ENCODE measurements around the gene PPP1R3D. TPM values are rescaled to one million over a fixed set of nuclear protein-coding genes. Genes with fewer than 3 reads are reported as not detected.

Gene PPP1R3D
- total RNA-seq, 2 donors from 2014 or later = 4.8 to 4.9 TPM

DNA sequence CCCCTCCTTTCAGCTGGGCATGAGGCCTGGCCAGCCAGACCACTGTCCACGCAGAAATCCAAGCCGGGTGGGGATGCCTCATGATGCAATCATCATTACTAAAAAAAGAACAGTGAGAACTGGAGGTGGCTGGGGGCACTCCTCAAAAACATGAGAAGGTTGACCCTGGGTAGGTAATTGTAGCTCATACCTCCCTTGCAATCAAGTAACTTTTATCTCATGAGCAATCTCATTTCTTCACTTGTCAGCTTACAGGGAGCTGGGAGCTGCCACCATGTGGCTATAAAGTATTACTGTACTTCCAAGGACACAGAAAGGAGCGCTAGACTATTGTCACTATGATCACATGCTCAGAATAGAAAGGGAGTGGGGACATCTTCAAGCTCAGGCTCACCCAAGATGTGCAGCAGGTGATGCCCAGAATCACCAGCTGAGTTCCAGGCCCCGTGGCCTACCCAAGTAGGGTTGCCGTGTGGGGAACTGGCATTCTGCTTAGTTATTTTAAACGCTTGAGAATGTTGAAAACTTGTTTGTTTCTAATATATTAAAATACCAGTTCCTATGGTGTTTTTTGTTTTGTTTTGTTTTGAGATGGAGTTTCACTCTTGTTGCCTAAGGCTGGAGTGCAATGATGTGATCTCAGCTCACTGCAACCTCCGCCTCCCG, 15.2 kb upstream of the PPP1R3D start:
- peak in 1 of 2 donors; percentile 41 for ATAC-seq
- no peaks in the 10 kb centered on the region for H3K9me3 Mint-ChIP-seq

DNA sequence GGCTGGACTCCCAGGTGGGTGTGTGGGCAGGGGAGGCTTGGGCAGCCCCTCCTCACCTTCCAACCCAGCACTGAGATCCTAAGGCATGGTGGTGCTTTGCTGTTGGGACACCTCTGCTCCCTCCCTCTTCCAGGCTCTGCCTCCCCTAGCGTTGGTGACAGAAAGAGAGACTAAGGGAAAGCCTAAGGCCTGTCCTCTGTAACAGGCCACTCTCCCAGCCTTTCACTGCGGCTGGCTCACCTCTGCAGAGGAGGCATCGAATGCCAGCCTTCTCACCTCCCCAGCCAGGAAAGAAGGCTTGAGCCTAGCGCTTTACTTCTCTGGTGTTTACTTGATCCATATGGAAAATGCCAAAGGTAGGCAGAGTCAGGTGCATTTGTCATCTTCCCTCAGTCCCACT, 14.6 kb upstream of the PPP1R3D start:
- no peaks in the 10 kb centered on the region for H3K36me3 Mint-ChIP-seq
- H3K27ac Mint-ChIP-seq = peak overlapping the region in 1 of 2 donors; percentile 30
- no peak for DNase-seq (ENCODE audit: low spot score in 2 of 2)
- no peaks in the 10 kb centered on the region for H3K9me3 Mint-ChIP-seq
- no peak for ATAC-seq

More for the DNA sequence above, 15.2 kb upstream of the PPP1R3D start:
- Mint-ChIP-seq H3K36me3 (no peaks in the 10 kb centered on the region), H3K27ac (peak overlapping the region in 1 of 2 donors; percentile 30)
- DNase-seq (ENCODE audit: low spot score in 2 of 2) = no peak

DNA sequence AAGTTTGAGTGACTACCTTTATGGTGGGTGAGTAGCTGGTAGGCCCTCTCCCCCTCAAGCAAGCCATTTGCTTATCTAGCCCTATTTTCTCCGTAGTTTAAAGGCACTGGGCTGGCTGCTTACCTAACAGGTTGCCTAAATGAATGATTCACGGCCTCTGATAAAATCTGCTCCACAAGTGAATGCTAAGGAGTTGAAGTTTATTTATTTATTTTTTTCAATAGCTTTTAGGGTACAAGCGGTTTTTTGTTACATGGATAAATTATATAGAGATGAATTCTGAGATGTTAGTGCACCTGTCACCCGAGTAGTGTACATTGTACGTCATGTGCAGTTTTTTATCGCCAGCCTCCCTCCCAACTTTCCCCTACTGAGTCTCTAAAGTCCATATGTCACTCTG, 9.8 kb upstream of the PPP1R3D start:
- H3K36me3 Mint-ChIP-seq = no peaks in the 10 kb centered on the region
- no peaks in the 10 kb centered on the region for H3K9me3 Mint-ChIP-seq
- no peak for ATAC-seq
- peak overlapping the region in 1 of 2 donors; percentile 79 for H3K27ac Mint-ChIP-seq
- no peak for DNase-seq (ENCODE audit: low spot score in 2 of 2)

DNA sequence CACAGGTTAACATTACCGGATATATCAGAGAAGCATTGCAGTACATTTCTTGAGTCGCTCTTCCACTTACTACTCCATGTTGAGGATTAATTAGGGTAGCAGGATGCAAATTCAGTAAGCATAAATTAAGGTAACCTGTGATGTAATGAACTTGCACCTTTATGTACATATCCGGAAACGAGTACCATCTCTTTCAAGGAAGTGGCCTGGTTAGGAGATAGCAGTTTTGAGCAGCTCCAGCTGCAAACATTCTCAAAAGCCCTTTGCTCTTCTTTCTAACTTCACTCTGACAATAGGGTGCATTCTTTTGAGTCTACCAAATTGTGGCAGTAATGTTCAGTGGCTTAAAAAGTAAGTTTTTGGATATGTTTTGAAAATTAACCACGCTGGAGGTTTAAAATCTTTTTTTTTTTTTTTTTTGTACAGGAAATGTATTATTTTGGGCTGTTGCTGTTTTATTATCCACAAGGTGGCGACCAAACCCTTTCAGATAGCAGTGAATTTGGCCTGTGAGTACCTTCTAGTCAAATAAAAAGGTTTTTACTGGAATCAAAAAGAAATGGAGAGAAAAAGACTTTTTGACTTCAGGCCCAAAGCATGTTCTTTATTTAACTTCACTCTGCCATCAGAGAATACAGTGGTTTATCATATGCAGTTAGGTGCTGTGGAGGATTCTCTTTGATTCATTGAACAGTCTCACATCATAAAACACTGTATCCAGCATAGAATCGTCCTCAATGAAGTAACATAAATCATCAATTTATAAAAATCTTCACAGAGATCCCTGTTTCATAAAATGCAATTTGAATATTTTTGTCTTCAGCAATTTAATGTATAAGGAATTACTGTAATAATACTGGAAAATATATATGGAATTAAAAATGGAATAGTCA, 9.0 kb upstream of the PPP1R3D start:
- peaks cover 8% of the 10 kb centered on the region in 2 donors for H3K36me3 Mint-ChIP-seq
- ATAC-seq = peak; percentile 60 to 64
- peak in 1 of 2 donors; percentile 24 for DNase-seq (ENCODE audit: low spot score in 2 of 2)
- peak overlapping the region; percentile 80 to 91 for H3K27ac Mint-ChIP-seq
- H3K9me3 Mint-ChIP-seq = no peaks in the 10 kb centered on the region

DNA sequence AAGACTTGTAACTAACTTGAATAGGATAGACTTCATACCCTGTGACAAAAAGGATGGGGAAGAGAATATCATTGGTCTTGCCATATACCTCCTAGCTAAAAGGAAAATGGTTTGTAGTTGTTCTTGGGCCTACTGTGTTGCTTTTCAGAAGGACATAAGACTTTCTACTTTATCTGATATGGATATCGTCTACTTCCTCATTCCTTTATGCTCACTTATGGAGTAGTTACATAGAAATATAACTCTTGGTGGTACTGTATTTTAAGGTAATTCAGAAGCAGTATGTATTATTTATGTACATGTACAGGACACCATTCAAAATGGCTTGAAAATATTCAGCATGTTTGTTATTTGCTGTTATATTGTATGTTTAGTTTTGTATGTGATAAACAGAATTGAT, 8.1 kb upstream of the PPP1R3D start:
- DNase-seq (ENCODE audit: low spot score in 2 of 2) (no peak), ATAC-seq (no peak)
- Mint-ChIP-seq H3K27ac (peak overlapping the region in 1 of 2 donors; percentile 91), H3K9me3 (no peaks in the 10 kb centered on the region), H3K36me3 (peaks cover 8 to 10% of the 10 kb centered on the region in 2 donors)

DNA sequence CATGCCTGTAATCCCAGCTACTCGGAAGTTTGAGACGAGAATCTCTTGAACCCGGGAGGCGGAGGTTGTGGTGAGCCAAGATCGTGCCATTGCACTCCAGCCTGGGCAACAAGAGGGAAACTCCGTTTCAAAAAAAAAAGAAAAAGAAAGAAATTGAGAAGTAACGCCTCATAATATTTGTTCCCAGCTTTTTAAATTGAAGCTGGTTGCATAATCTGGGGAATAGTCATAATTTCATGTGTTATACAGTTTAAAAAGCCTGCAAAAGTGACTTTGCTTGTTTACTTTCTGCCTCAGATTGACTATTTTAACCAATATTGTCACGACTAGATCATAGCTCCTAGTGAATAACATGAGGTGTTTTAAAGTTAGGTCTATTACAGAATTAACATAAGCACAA, 7.3 kb upstream of the PPP1R3D start:
- Mint-ChIP-seq H3K36me3 (peaks cover 8 to 10% of the 10 kb centered on the region in 2 donors), H3K9me3 (no peaks in the 10 kb centered on the region), H3K27ac (no peak overlapping the region)
- DNase-seq (ENCODE audit: low spot score in 2 of 2) = no peak
- ATAC-seq = no peak

DNA sequence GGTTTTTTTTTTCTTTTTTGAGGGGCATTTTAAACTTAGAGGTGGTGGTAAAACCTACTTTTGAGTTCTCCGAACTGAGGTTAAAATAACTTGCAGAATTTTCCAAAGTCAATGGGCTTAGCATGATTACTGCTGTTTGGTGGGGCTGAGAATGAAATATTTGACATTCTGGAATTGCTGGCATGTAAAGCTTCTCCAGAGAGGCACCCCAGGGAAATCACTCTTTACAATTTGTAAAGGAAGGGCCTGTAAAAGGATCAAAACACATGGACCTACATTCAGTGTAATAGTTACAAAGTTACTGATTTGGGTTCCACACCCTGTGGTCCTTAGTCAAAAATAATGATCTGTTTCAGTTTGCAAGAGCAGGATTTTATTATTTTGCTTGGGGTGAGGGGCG, 5.6 kb upstream of the PPP1R3D start:
- no peak for DNase-seq (ENCODE audit: low spot score in 2 of 2)
- Mint-ChIP-seq H3K27ac (no peak overlapping the region), H3K36me3 (peaks cover 10 to 14% of the 10 kb centered on the region in 2 donors), H3K9me3 (no peaks in the 10 kb centered on the region)
- ATAC-seq = no peak

DNA sequence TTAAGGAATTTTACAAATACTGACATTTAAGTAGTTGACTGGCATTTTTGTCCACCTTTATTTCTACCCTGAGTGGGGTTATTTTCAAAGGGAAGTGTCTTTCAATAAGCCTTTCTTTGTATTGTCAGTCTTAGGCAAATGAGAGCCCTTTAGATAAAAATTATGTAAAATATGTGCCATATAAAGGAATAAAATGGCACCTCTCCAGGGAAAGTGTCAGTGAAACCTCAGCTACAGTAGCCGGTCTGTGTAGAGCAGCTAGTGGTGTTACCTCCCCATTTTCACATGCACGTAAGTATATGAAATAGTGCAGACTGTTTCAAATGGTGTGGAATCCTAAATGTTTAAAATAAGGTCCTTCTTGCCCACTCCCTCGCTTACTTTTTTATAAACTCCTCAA, 5.1 kb upstream of the PPP1R3D start:
- H3K9me3 Mint-ChIP-seq = no peaks in the 10 kb centered on the region

DNA sequence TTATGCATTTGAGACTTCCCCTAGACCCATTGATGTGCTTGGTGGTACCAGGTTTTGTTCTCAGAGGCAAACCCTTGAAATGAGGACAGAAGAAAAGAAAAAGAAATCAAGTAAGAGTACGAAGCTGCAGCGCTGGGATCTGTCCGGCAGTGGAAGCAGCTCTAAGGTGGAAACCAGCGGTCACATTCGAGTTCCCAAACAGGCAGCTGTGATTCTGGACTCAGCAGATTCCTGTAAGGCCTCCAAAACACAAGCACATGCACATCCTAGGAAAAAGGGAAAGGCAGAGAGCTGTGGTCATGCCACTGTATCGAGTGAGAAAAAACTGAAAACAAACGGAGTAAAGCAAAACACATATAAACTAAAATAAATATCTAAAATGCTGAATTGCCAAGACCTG, 4.6 kb upstream of the PPP1R3D start:
- H3K27ac Mint-ChIP-seq = peak overlapping the region; percentile 33 to 50
- no peak for ATAC-seq
- H3K36me3 Mint-ChIP-seq = peaks cover 10 to 18% of the 10 kb centered on the region in 2 donors
- no peak for DNase-seq (ENCODE audit: low spot score in 2 of 2)
- H3K9me3 Mint-ChIP-seq = no peaks in the 10 kb centered on the region

More for the DNA sequence above, 5.1 kb upstream of the PPP1R3D start:
- DNase-seq (ENCODE audit: low spot score in 2 of 2) (no peak), ATAC-seq (no peak)
- Mint-ChIP-seq H3K36me3 (peaks cover 10 to 18% of the 10 kb centered on the region in 2 donors), H3K27ac (no peak overlapping the region)

DNA sequence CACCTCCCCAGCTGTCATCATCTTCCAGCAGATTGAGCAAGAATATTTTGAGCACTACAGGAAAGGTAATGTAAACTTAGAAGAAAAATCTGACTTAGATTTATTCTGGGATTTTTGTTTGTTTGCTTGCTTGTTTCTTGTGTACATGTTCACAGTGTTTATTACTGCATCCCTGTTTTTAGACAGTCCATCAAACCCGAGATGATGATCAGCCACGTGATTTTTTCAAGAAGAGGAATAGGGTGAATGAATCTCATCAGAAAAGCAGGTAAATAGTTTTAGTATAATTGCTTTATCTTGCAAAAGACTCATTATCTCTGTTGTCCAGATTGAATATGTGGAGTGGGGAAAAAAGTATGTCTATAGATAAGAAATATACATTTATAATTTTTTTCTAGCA, 2.1 kb upstream of the PPP1R3D start:
- H3K27ac Mint-ChIP-seq = no peak overlapping the region
- no peak for DNase-seq (ENCODE audit: low spot score in 2 of 2)
- H3K36me3 Mint-ChIP-seq = peaks cover 22 to 29% of the 10 kb centered on the region in 2 donors
- no peaks in the 10 kb centered on the region for H3K9me3 Mint-ChIP-seq
- no peak for ATAC-seq

DNA sequence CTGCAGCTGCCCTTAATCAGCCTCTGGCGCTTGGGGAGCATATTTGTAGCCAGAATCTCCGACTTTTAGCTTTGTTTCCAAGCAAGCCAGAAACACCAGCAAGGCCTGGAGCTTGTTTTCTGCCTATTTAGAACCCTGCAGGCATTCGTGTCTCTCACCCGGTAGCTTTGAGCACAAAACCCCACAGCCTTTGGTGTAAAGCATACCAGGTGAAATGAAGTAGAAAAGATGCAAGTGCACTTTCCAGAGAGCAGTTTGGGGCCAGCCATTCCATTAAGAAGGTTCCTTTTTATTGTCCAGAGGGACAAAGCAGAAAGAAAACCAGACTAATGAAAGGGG, 820 bp upstream of the PPP1R3D start:
- H3K9me3 Mint-ChIP-seq = no peaks in the 10 kb centered on the region
- no peak for ATAC-seq
- H3K27ac Mint-ChIP-seq = peak overlapping the region; percentile 94 to 98
- DNase-seq (ENCODE audit: low spot score in 2 of 2) = no peak
- H3K36me3 Mint-ChIP-seq = peaks cover 22 to 29% of the 10 kb centered on the region in 2 donors

DNA sequence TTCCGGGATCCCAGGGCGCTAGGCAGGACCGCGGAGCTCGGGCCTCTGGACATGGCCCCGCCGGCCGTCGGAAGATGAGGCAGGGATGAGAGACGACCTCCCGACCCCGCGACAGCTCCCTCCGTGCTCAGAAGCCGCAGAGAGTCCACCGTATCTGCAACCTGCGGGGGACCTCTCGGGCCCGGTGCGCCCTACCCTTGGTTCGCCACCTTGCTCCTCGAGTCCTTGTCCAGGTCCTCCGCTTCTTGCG, 301 bp downstream of the PPP1R3D start:
- Mint-ChIP-seq H3K36me3 (peaks cover 21 to 28% of the 10 kb centered on the region in 2 donors), H3K9me3 (no peaks in the 10 kb centered on the region), H3K27ac (peak overlapping the region; percentile 84 to 98)
- ATAC-seq (peak; percentile 28 to 30), DNase-seq (ENCODE audit: low spot score in 2 of 2) (no peak)

DNA sequence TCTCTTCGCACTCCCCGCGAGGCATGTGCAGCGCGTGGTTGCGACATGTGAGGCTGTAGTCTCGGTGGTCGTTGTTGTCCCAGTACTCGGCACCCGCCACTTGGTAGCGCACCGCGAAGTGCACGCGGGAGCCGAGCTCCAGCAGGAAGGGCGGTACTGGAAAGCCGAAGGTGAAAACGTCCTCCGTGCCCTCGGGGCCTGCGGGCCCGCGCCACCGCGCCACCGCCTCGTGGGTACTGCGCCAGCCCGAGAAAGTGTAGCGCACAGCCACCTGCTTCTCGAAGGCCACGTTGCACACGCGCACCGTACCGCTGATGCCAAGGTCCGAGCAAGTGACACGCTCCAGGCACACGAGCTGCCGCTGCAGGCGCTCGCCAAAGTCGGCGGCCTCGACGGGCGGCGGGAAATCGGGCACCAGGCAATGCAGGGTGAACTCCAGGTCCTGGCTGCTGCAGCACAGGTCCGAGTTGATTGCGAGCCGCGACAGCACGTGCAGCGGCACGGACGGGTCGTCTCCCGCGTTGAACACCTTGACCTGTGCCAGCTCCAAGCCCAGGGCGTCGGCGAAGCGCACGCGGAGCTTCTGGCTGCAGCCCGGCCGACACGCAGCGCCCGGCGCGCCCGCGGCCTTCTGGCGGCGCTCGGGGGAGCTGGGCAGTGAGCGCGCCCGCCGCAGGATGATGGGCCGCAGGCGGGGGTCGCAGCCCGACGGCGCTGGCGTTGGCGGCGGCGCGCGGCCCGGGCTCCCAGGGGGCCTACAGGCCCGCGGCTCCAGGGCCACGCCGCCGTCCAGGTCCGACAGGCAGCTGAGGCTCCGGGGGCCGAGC, 840 bp downstream of the PPP1R3D start:
- Mint-ChIP-seq H3K27ac (peak overlapping the region; percentile 17 to 98), H3K9me3 (no peaks in the 10 kb centered on the region), H3K36me3 (peaks cover 15 to 23% of the 10 kb centered on the region in 2 donors)
- no peak for ATAC-seq
- DNase-seq (ENCODE audit: low spot score in 2 of 2) = peak in 1 of 2 donors; percentile 55

DNA sequence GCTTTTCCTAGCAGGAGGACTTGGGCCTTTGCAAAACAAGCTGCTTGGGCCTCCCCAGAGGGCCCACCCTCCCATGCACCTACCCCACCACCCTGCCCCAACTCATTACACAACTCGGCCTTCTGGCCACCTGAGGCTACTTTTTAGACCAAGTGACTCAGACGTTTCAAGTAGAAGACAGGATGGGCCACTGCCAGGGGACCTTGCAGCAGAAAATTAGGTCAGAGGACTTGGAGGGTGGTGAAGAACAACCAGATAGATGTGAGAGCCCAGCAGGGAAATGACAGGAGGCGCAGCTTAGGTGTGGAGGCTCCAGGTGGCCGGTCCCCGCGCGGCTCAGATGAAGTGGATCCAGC, 1.4 kb downstream of the PPP1R3D start:
- H3K9me3 Mint-ChIP-seq = no peaks in the 10 kb centered on the region
- H3K27ac Mint-ChIP-seq = peak overlapping the region; percentile 17 to 58
- ATAC-seq (no peak), DNase-seq (ENCODE audit: low spot score in 2 of 2) (no peak)
- peaks cover 11 to 21% of the 10 kb centered on the region in 2 donors for H3K36me3 Mint-ChIP-seq

DNA sequence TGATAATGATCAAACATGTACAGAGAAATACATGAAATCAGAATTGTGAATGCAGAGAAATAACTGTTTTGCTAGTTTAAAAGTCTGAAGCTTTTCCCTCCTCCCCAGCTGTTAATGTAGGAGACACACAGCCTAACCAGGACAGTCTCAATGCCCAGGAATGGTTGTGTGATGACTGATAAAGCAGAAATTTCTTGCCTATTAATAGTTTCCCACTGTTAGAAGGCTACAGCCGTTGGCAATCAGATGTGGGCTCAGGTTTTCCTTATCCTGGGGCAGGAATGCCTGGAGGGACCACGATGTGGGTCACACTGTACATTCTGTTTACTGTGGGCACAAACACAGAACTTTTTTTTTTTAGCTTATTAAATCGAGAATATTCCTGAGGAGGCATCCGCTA, 1.9 kb downstream of the PPP1R3D start:
- Mint-ChIP-seq H3K9me3 (no peaks in the 10 kb centered on the region), H3K27ac (peak overlapping the region in 1 of 2 donors; percentile 58), H3K36me3 (peaks cover 11 to 21% of the 10 kb centered on the region in 2 donors)
- DNase-seq (ENCODE audit: low spot score in 2 of 2) = no peak
- ATAC-seq = no peak

DNA sequence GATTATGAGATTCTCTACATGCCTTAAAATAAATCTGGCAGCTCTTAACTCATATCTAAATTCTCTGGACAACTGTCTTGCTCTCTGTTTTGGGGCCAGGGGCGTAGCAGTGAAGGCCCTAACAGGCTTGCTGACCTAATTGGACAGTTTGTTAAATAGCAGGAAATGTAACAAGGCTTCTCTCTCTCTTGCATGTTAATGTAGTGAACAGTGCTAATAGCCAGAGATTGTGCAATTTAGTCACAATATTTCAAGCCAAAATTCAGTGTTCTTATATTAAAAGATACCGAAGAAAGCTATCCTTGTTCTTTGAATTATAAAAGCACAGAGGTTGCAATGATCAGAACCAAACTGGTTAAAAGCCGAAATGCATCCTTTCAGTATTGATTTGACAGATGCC, 3.0 kb downstream of the PPP1R3D start:
- DNase-seq (ENCODE audit: low spot score in 2 of 2) (no peak), ATAC-seq (no peak)
- Mint-ChIP-seq H3K27ac (no peak overlapping the region), H3K9me3 (no peaks in the 10 kb centered on the region), H3K36me3 (peaks cover 11 to 21% of the 10 kb centered on the region in 2 donors)

DNA sequence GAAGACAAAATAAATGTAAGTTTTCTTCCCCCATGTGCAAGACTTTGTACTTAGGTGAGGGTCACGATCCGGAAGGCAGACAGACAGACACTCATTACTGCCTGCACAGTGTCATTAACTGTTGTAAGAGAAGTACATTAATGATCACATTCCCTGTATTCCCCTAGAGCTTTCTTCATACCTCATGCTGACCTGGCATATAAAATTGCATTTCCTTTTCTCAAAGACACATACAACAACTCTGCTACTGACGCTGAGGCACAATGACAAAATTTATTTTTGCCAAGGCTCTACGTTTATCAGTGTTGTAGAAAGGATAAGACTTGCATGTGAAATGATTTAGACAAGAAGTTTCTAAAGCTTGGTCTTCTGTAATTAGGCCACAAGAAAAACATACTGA, 3.7 kb downstream of the PPP1R3D start:
- DNase-seq (ENCODE audit: low spot score in 2 of 2) = no peak
- H3K36me3 Mint-ChIP-seq = peaks cover 11 to 21% of the 10 kb centered on the region in 2 donors
- ATAC-seq = no peak
- H3K9me3 Mint-ChIP-seq = no peaks in the 10 kb centered on the region
- H3K27ac Mint-ChIP-seq = no peak overlapping the region

Data from activated naive CD4-positive, alpha-beta T cell treated with anti-CD3 and anti-CD28 coated beads, Interleukin-2, amount 50 U/mL, for 72 hours (primary cell).